NB4 (cell line): ENCODE measurements around the gene HOXB6.
A peak's percentile ranks its signal among the peaks of the same experiment; 100 is the strongest.

Source experiments
- DNase-seq: peaks from one replicate; pipeline ENCODE4 v3.0.0; 2010; ENCODE audit warnings: low read depth
- H3K4me3 ChIP-seq: one replicate; pipeline ENCODE4 v1.5.1; 2011; ENCODE audit warnings: mild to moderate bottlenecking, low read depth, low read length, moderate library complexity
- MAX ChIP-seq: IDR thresholded peaks from 2 replicates; pipeline ENCODE4 v1.6.1; 2011; ENCODE audit warnings: low read depth, low read length
- MYC ChIP-seq: IDR thresholded peaks from 2 replicates; pipeline ENCODE4 v1.6.1; 2011; ENCODE audit warnings: low read depth, low read length
- POLR2A ChIP-seq: IDR thresholded peaks from 2 replicates; pipeline ENCODE4 v1.6.1; 2011; ENCODE audit warnings: mild to moderate bottlenecking; ENCODE audit not compliant: insufficient read length; ENCODE audit errors: extremely low read depth
- TF ChIP-seq, protein P1 (sequence below): IDR thresholded peaks from one replicate; pipeline ENCODE4 v1.5.1; 2012; ENCODE audit warnings: low read depth, low read length

Gene HOXB6

GRCh38 chr17:48618256-48618896, 13.6 kb upstream of the HOXB6 start:
- peak; percentile 78 for DNase-seq
- TF ChIP-seq POLR2A, result no peak
- TF ChIP-seq MAX, result peak; percentile 43; the same call in 1 of the 2 replicates
- TF ChIP-seq, protein P1, sequence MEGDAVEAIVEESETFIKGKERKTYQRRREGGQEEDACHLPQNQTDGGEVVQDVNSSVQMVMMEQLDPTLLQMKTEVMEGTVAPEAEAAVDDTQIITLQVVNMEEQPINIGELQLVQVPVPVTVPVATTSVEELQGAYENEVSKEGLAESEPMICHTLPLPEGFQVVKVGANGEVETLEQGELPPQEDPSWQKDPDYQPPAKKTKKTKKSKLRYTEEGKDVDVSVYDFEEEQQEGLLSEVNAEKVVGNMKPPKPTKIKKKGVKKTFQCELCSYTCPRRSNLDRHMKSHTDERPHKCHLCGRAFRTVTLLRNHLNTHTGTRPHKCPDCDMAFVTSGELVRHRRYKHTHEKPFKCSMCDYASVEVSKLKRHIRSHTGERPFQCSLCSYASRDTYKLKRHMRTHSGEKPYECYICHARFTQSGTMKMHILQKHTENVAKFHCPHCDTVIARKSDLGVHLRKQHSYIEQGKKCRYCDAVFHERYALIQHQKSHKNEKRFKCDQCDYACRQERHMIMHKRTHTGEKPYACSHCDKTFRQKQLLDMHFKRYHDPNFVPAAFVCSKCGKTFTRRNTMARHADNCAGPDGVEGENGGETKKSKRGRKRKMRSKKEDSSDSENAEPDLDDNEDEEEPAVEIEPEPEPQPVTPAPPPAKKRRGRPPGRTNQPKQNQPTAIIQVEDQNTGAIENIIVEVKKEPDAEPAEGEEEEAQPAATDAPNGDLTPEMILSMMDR, result peak; percentile 84
- TF ChIP-seq MYC, result peak; percentile 42; the same call in 1 of the 2 replicates
- H3K4me3 ChIP-seq, result no peak overlapping the region

DNA sequence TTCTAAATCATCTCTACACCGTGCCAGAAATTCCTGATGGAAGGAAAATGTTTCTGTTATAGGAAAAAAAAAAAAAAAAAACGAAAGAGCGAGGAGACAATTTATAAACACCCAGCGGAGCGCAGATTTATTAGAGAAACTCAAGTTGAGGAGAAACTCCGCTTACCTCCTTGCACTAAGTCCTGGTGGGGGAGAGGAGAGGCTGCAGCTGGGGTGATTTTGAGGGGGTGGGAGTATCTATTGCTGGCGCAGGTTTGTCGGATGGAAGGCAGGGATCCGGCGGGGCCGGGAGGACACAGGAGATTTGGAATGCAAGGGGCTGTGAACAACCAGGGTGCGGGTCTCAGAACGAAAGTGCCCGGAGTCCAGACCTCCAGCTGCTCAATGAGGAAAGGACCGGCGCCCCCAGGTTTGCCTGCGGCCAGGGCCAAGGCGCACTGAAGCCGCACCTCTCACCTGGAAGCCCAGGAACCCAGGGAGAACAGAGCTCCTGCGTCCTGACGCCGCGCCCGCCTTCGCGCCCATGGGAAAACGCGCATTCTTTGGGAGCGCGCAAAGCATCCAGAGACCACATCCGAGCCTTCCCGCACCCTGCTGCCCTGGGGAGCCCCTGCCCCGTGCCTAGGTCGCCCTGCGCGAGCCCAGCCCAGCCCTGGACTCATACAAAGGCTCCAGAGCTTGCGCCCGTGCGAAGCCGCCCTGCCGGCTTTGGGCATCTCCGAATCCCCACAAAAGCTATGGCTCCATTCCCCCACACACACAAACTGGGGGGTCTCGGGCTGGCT, 12.9 kb upstream of the HOXB6 start:
- no peak for DNase-seq
- H3K4me3 ChIP-seq, result no peak overlapping the region
- no peak for TF ChIP-seq MYC
- no peak for TF ChIP-seq MAX
- no peak for TF ChIP-seq POLR2A

GRCh38 chr17:48616717-48617470, 12.1 kb upstream of the HOXB6 start:
- H3K4me3 ChIP-seq, result no peak overlapping the region
- TF ChIP-seq, protein P1, result no peak
- TF ChIP-seq MYC, result no peak
- TF ChIP-seq MAX, result no peak
- no peak for TF ChIP-seq POLR2A
- no peak for DNase-seq

GRCh38 chr17:48615963-48616716, 11.4 kb upstream of the HOXB6 start:
- no peak for DNase-seq
- H3K4me3 ChIP-seq, result no peak overlapping the region
- TF ChIP-seq MAX, result no peak
- TF ChIP-seq MYC, result no peak
- TF ChIP-seq, protein P1, result no peak
- TF ChIP-seq POLR2A, result no peak

DNA sequence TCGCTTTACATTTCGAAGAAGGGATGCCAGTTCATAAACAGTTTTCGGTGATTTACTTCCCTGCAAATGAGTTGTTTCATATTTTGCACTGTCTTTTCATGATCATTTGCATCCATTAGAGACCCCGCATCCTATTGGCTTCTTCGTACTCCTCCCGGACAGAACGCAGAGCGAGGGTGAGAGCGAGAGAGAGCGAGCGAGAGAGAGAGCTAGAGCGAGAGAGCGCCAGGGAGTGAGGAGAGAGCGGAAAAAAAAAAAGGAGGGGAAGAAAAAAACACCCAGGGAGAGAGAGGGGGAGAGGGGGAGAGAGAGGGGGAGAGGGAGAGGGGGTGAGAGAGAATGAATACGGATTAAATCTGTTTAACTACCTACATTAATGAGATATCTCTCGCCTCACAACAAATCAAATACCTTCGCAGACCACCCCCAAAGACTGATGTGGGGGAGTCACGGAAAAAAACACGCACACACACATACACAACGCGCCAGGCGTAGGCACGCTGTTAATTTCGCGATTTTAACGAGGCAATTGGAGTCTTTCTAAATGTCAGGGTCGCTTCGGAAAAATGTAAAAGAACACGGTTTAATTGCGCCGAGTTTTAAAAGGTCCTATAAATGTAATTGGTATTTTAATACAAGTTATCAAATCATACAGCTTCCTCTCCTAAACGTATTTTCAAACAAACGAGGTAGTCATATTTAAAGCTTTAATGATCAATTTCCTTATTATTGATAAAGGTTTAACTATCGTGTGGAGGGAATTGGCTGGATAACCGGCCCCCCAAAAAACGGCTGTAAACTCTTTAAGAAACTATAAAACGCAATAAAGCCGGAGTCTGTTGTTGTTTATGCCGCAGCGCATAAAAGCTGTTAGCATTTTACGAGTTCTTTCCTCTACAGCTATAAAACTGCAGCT, 10.5 kb upstream of the HOXB6 start, which contains the start of gene HOXB8:
Gene HOXB8, minus strand, starts transcription at position 246 of the 916 bp plus-strand sequence. CDS start 588 bp downstream, outside the sequence.
- TF ChIP-seq, protein P1, result no peak
- TF ChIP-seq MYC (no peak), POLR2A (no peak), MAX (no peak)
- H3K4me3 ChIP-seq, result no peak within 1 kb of the TSS
- DNase-seq, result no peak
